CD4-positive, alpha-beta T cell treated with Interleukin-10 for 1 hour (primary cell): ENCODE data around the gene MAPKBP1.
"Not testable (repeated sequence)": the region's sequence is repeated elsewhere in the genome, so short reads cannot be mapped to it uniquely, and the experiment has no call there.

Source experiments
- DNase-seq: peaks from one replicate; pipeline ENCODE4 v3.0.0-alpha.2; 2020

The MAPKBP1 gene

GRCh38 chr15:41774062-41774881 is at the start of gene MAPKBP1:
MAPKBP1 (plus strand) TSS chr15:41774484; CDS start chr15:41775276, 792 bp downstream.
- peak; percentile 98 for DNase-seq

- no peak for DNase-seq
Observed at GRCh38 chr15:41727143-41727542, 47.1 kb upstream of the MAPKBP1 start.

- not testable (repeated sequence) for DNase-seq
Observed at GRCh38 chr15:41728061-41728460, 46.2 kb upstream of the MAPKBP1 start.

GRCh38 chr15:41730543-41730942 is 43.7 kb upstream of the MAPKBP1 start:
- DNase-seq: no peak

- DNase-seq: no peak
Observed at GRCh38 chr15:41732483-41732882, 41.8 kb upstream of the MAPKBP1 start.

GRCh38 chr15:41734079-41734478 is 40.2 kb upstream of the MAPKBP1 start:
- DNase-seq: no peak

GRCh38 chr15:41735046-41735445 is 39.2 kb upstream of the MAPKBP1 start:
- no peak for DNase-seq

- not testable (repeated sequence) for DNase-seq
Observed at GRCh38 chr15:41735492-41735891, 38.8 kb upstream of the MAPKBP1 start.

- DNase-seq: no peak
Observed at GRCh38 chr15:41746802-41747201, 27.5 kb upstream of the MAPKBP1 start.

GRCh38 chr15:41756198-41756597 is 18.1 kb upstream of the MAPKBP1 start:
- no peak for DNase-seq

GRCh38 chr15:41772720-41773331 is 1.5 kb upstream of the MAPKBP1 start:
- peak; percentile 80 for DNase-seq

- no peak for DNase-seq
Observed at GRCh38 chr15:41773332-41773728, 954 bp upstream of the MAPKBP1 start.

- DNase-seq: no peak
Observed at GRCh38 chr15:41773729-41774061, 589 bp upstream of the MAPKBP1 start.

GRCh38 chr15:41774882-41775417 is 666 bp downstream of the MAPKBP1 start:
- no peak for DNase-seq

- no peak for DNase-seq
Observed at GRCh38 chr15:41775651-41776050, 1.4 kb downstream of the MAPKBP1 start.

GRCh38 chr15:41777421-41777973 is 3.2 kb downstream of the MAPKBP1 start:
- DNase-seq: no peak

- no peak for DNase-seq
Observed at GRCh38 chr15:41778521-41778920, 4.2 kb downstream of the MAPKBP1 start.

GRCh38 chr15:41779662-41780157 is 5.4 kb downstream of the MAPKBP1 start:
- no peak for DNase-seq

- no peak for DNase-seq
Observed at GRCh38 chr15:41780266-41780665, 6.0 kb downstream of the MAPKBP1 start.

GRCh38 chr15:41780727-41781126 is 6.4 kb downstream of the MAPKBP1 start:
- no peak for DNase-seq

GRCh38 chr15:41782371-41783282 is 8.3 kb downstream of the MAPKBP1 start:
- no peak for DNase-seq

GRCh38 chr15:41783296-41783695 is 9.0 kb downstream of the MAPKBP1 start:
- DNase-seq: no peak

- DNase-seq: no peak
Observed at GRCh38 chr15:41788262-41788661, 14.0 kb downstream of the MAPKBP1 start.
